H54 (cell line): ENCODE measurements around the gene CACHD1.
"Not testable (repeated sequence)": the region's sequence is repeated elsewhere in the genome, so short reads cannot be mapped to it uniquely, and the experiment has no call there.

Experiments
- DNase-seq: peaks from one replicate; pipeline ENCODE4 v3.0.0; 2011; ENCODE audit warnings: low spot score, mixed read lengths; ENCODE audit not compliant: insufficient read length
- FAIRE-seq: peaks from 3 replicates; lab custom pipeline; 2011; peaks lifted over from hg19 to GRCh38; lab: Jason Lieb, UNC
- POLR2A ChIP-seq: IDR thresholded peaks from 2 replicates; pipeline ENCODE4 v1.6.1; 2011; ENCODE audit warnings: low read depth, mild to moderate bottlenecking, low read length

The CACHD1 gene

GRCh38 chr1:64685765-64686341 is 215.9 kb downstream of the CACHD1 start:
- FAIRE-seq (no peak), DNase-seq (no peak)
- TF ChIP-seq POLR2A, result no peak

GRCh38 chr1:64686828-64687724 is 217.1 kb downstream of the CACHD1 start:
- peak; percentile 78 for FAIRE-seq
- DNase-seq, result peak; percentile 41
- no peak for TF ChIP-seq POLR2A

- no peak for FAIRE-seq
- DNase-seq, result no peak
- no peak for TF ChIP-seq POLR2A
Measured at GRCh38 chr1:64687725-64688327, 217.9 kb downstream of the CACHD1 start.

- no peak for TF ChIP-seq POLR2A
- FAIRE-seq, result peak; percentile 45
- DNase-seq, result peak; percentile 8
Measured at GRCh38 chr1:64691626-64692025, 221.7 kb downstream of the CACHD1 start.

- no peak for FAIRE-seq
- DNase-seq, result no peak
- TF ChIP-seq POLR2A, result no peak
Measured at GRCh38 chr1:64692911-64693310, 223.0 kb downstream of the CACHD1 start.

GRCh38 chr1:64693406-64693805 is 223.5 kb downstream of the CACHD1 start:
- FAIRE-seq, result no peak
- DNase-seq, result no peak
- TF ChIP-seq POLR2A, result no peak

GRCh38 chr1:64696879-64697278 is 226.9 kb downstream of the CACHD1 start:
- no peak for TF ChIP-seq POLR2A
- no peak for DNase-seq
- no peak for FAIRE-seq

- DNase-seq (no peak), FAIRE-seq (no peak)
- TF ChIP-seq POLR2A, result no peak
Measured at GRCh38 chr1:64699327-64699726, 229.4 kb downstream of the CACHD1 start.

GRCh38 chr1:64701071-64701470 is 231.1 kb downstream of the CACHD1 start:
- TF ChIP-seq POLR2A, result no peak
- DNase-seq (no peak), FAIRE-seq (no peak)

- no peak for DNase-seq
- no peak for FAIRE-seq
- no peak for TF ChIP-seq POLR2A
Measured at GRCh38 chr1:64701886-64702285, 232.0 kb downstream of the CACHD1 start.

GRCh38 chr1:64702670-64703069 is 232.7 kb downstream of the CACHD1 start:
- not testable (repeated sequence) for DNase-seq, FAIRE-seq

- no peak for FAIRE-seq
- no peak for TF ChIP-seq POLR2A
- no peak for DNase-seq
Measured at GRCh38 chr1:64703600-64703999, 233.7 kb downstream of the CACHD1 start.

- FAIRE-seq, result no peak
- no peak for DNase-seq
- no peak for TF ChIP-seq POLR2A
Measured at GRCh38 chr1:64705591-64705990, 235.7 kb downstream of the CACHD1 start.

- DNase-seq (no peak), FAIRE-seq (no peak)
- no peak for TF ChIP-seq POLR2A
Measured at GRCh38 chr1:64711266-64711665, 241.3 kb downstream of the CACHD1 start.

GRCh38 chr1:64712049-64712448 is 242.1 kb downstream of the CACHD1 start:
- DNase-seq (no peak), FAIRE-seq (no peak)
- TF ChIP-seq POLR2A, result no peak
